Stromal cell of bone marrow (primary cell): ENCODE results near the gene RPAIN.

Source experiments
- DNase-seq: peaks from one replicate; pipeline ENCODE4 v3.0.0-alpha.2; 2012; ENCODE audit warnings: low read depth

Gene RPAIN

GRCh38 chr17:5419959-5420653 lies at the start of gene RPAIN:
Gene RPAIN, plus strand, starts transcription at chr17:5420182. Its CDS starts 29 bp downstream, at chr17:5420211.
- peak; percentile 63 for DNase-seq

GRCh38 chr17:5370411-5370810 lies 49.6 kb upstream of the RPAIN start:
- no peak for DNase-seq

DNA sequence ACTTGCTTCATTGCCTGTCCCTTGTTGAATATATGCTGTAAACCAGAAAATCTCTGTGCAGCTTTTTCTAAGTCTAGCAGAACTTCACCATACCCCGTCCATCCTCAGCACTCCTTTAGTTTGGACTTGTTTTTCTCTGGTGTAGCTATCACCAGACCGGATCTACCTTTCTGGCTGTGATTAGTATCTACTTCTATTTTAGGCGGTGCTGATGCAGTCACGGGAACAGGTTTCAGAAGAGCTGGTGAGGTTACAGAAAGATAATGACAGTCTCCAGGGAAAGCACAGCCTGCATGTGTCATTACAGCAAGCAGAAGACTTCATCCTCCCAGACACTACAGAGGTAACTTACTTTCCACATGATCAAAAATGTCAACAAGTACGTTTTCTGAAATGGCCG lies 46.9 kb upstream of the RPAIN start:
- DNase-seq, result no peak

DNA sequence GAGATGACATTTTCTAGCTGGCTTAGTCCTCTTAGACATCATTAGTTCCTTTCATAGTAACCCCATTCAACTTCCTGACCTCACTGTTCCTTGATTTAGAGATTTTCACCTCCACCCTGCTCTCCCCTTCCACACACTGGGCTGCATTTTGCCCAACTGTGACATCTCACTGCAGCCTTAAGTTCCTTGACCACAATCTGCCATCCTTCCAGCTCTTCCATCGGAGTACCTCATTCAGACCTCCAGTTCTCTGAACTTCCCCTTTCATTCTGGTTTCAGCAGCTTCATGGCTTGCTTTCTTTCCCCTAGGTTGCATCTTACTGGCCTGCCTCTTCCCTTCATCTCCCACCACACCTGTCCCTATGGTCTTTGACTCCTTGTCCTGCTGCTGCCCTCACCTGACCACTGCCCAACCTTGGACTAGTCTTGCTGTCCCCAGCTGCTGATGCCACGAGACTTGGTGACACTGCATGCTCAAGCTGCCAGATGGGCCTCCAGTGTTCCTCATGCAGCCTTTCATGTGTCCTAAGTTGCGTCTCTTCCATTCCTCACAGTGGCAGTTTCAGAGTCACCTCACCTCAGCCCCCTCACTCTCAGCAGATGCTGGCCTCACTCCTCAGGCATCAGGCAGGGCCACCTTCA lies 41.3 kb upstream of the RPAIN start:
- no peak for DNase-seq

GRCh38 chr17:5379351-5380107 lies 40.5 kb upstream of the RPAIN start:
- DNase-seq, result no peak

GRCh38 chr17:5380491-5381135 lies 39.4 kb upstream of the RPAIN start:
- DNase-seq, result no peak

- DNase-seq, result peak; percentile 9
Measured at GRCh38 chr17:5381542-5381941, 38.4 kb upstream of the RPAIN start.

- DNase-seq, result no peak
Measured at GRCh38 chr17:5391678-5392077, 28.3 kb upstream of the RPAIN start.

DNA sequence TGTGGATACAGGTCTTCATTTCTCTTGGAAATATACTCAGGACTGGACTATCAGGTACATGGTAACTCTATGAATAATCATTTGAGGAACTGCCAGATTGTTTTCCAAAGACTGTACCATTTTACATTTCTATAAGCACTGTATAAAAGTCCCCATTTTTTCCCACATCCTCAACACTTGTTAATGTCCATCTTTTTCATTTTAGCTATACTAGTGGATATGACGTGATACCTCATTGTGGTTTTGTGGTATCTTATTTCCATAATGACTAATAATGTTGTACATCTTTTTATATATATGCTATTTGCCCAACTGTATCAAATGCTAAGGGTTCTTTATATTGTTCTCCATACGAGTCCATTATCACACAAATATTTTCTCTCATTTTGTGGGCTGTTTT lies 23.4 kb upstream of the RPAIN start:
- DNase-seq, result no peak

- no peak for DNase-seq
Measured at GRCh38 chr17:5399767-5400166, 20.2 kb upstream of the RPAIN start.

DNA sequence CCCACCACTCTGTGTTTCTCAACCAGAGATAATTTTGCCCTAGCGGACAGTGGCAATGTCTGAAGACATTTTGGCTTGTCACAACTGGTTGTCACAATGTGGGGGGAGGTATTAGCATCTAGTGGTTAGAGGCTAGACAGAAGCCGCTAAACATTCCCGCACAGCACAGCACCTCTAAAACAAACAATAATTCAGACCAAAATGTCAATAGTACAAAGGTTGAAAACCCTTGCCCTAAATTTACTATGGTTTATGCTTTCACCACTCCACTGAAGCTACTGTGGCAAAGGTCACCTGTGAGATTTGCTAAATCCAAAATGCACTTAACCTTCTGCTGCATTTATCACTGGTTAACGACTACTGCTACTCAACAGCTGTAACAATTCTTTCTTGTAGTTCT lies 14.6 kb upstream of the RPAIN start:
- DNase-seq, result no peak

GRCh38 chr17:5408186-5408585 lies 11.8 kb upstream of the RPAIN start:
- DNase-seq, result no peak

DNA sequence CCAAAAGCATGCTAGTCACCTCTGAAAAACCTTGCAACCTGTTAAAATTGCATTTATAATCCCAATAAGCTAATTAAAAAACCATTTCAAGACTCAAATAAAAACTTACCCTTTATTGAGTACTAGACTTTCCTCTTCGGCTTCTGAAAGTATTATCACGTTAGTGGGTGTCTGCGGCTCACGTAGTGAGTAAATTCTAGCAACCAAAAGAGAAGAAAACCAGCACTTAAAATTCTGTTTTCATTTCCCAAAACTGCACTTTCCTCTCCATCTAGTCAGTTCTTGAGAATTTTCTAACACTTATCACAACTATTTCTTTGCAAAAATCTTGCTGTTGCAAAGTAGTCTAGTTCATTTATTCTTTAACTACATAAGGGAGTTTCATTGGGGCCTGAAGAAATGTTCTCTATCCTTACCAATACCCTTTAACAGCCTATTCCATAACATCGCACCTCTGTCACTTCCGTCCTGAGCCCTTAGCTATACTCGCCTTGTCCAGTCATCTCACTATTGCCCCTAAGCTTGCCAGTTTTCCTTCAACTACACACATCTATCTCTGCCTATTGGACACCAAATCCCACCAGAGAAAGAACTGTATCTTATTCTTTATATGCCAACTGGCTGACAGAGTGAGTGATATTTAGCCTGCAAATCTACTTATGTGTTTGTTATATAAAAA lies 9.2 kb upstream of the RPAIN start:
- no peak for DNase-seq

DNA sequence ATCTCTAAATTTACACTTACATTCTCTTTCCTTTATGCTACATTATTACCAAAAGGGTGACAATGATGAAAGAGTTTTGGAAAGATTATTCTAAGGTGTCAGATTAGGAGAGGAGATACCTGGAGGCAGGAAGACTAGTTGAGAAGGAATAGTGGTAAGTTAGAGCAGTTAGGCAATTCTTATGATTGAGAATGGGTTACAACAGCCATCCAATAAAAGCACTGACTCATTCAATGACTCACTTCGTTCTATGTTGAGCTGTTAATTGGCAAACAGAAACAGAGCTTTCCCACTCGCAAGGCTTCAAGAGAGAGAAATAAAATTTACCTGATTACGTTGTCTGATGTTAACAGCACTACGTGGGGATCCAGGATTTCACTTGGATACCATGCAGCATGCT lies 6.3 kb upstream of the RPAIN start:
- DNase-seq, result peak; percentile 83

DNA sequence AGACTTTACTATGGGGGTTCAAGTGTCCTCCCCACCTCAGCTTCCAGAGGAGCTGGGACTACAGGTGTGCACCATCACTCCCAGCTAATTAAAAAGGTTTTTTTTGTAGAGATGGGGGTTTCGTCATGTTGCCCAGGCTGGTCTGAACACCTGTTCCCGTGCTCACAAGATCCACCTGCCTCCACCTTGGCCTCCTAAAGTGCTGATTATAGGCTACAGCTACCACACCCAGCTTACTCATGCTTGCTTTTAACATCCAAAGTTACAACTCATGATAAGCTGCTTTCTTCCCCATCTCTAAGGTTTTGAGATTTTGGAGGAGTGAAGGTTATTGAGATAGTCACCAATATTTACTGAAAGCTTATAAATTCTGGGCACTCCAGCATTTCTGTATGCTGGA lies 3.1 kb upstream of the RPAIN start:
- no peak for DNase-seq

DNA sequence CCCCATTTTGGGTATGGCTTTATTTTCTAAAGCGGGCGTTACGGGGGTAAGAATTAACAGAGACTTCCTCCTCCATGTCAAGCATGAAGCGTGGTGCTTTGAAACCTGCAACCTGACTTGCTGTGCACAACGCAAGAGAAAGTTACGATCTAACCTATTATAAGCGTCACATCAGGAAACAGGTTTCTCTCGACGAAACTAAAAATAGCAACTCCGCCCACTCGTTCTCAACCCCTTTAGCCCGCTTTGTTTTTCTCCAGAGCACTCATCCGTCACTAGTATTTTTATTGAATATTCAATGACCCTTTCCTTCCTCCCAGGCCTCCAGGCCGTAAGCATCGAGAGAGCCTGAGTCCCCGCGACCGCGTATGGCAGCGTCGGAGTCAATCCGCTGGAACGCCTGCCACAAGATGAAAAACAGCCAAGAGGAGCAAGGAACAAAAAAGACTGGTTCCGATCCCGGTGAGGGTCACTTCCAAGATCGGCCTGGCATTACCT lies 1.1 kb upstream of the RPAIN start:
- no peak for DNase-seq

DNA sequence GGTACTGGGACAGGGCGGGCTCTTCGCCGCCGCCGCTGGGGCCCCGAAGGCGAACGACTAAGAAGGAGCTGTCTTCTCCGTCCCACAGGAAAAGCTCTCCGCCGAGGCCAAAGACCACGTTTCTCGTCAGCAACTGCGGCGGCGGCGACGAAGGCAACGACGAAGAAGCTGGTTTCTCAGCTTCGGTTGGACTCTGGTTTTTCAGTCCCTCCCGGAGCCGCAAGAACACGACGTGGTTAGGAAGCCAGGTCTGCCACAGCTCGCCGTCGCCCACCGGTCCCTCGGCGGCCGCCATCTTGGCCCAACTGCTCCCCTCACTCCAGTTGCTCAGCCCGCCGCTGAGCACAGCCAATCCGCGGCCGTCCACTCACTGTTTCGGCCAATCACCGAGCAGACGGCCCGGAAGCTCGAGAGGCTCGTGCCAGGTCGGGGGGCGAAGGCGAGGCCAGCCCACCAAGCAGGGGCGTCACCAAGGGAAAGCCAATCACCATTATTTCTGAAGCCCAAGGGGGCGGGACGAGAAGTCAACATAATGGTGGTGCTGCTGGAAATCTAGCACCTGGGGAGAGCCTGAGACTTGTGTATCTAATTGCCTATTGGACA lies 525 bp upstream of the RPAIN start, which contains the start of gene NUP88:
TSS of gene NUP88 (minus strand) at position 307 of the 603 bp plus-strand sequence. CDS start at position 295, 12 bp downstream.
- DNase-seq, result peak; percentile 94

- peak; percentile 70 for DNase-seq
Measured at GRCh38 chr17:5422505-5422904, 2.5 kb downstream of the RPAIN start.

GRCh38 chr17:5424909-5425308 lies 4.9 kb downstream of the RPAIN start:
- no peak for DNase-seq

DNA sequence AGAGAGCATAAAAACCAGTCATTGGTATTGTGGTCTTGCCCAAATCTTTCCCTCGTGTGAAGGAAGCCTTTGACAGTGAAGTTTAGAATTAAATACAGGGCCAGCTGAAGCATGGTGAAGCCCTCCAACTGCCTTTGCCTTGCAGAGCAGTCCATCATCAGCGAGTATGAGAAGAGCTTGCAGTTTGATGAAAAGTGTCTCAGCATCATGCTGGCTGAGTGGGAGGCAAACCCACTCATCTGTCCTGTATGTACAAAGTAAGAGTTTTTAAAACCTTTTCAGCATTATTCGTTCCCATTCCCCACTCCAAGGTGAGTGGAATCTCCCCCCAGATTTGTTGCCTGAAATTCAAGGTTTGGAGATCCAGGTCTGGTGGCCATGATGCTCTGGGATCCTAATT lies 5.8 kb downstream of the RPAIN start:
- no peak for DNase-seq

DNA sequence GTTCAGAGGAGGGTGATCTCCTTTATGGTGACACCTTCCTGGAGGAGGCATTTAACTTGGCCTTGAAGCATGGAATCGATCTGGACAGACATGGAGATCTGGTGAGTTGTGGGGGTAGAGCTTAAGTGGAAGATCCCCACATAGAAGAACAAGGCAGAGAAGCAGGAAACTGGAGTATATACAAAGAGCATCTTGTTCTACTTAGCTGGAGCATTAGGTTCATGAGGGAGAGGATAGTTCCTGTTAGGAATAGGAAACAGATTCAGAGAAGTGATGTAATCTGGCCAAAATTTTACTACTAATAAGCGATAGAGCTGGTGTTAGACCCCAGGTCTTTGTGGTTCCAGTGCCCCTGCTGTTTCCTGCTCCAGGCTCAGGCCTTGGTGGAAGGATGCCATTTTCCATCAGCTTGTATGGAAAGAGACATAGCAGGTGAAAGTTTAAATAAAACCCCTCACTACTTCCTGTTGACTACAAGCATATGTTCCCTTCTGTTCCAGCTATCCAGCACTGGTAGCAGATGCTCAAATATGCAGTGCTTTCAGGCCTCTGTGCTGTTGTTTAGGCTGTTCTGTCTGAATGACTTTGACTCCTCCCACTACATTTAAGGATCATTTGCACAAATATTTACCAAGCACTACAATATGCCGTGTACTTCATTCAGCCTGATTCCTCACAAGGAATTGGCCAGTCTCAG lies 9.4 kb downstream of the RPAIN start:
- DNase-seq, result no peak
